Hematopoietic multipotent progenitor cell treated with erythropoietin and hydrocortisone succinate and interleukin-3 and kit ligand, for 6 days (in vitro differentiated cells): ENCODE measurements around the gene CARMIL1.

ENCODE experiments used
- DNase-seq: peaks from one replicate; pipeline ENCODE4 v3.0.0-alpha.2; 2015

Gene CARMIL1

GRCh38 chr6:25630508-25631278, 351.5 kb downstream of the CARMIL1 start:
- DNase-seq = no peak

- DNase-seq = no peak
Measured at GRCh38 chr6:25635886-25636317, 356.7 kb downstream of the CARMIL1 start.

- DNase-seq = peak; percentile 28
Measured at GRCh38 chr6:25637211-25637610, 358.0 kb downstream of the CARMIL1 start.

- DNase-seq = no peak
Measured at GRCh38 chr6:25637960-25638434, 358.8 kb downstream of the CARMIL1 start.

- DNase-seq = no peak
Measured at GRCh38 chr6:25639653-25640052, 360.5 kb downstream of the CARMIL1 start.

- DNase-seq = no peak
Measured at GRCh38 chr6:25640446-25640845, 361.3 kb downstream of the CARMIL1 start.

- no peak for DNase-seq
Measured at GRCh38 chr6:25640891-25641290, 361.7 kb downstream of the CARMIL1 start.

GRCh38 chr6:25641377-25641776, 362.2 kb downstream of the CARMIL1 start:
- no peak for DNase-seq

- DNase-seq = no peak
Measured at GRCh38 chr6:25641940-25642666, 362.9 kb downstream of the CARMIL1 start.

- no peak for DNase-seq
Measured at GRCh38 chr6:25642667-25643328, 363.6 kb downstream of the CARMIL1 start.

GRCh38 chr6:25645916-25646315, 366.7 kb downstream of the CARMIL1 start:
- DNase-seq = no peak

GRCh38 chr6:25649611-25650010, 370.4 kb downstream of the CARMIL1 start:
- DNase-seq = no peak

GRCh38 chr6:25652007-25652515, 372.9 kb downstream of the CARMIL1 start, which contains the start of gene SCGN:
TSS of gene SCGN (plus strand) at chr6:25652215. CDS start at chr6:25652404, 189 bp downstream.
- DNase-seq = peak; percentile 86

GRCh38 chr6:25655723-25656122, 376.5 kb downstream of the CARMIL1 start:
- no peak for DNase-seq

GRCh38 chr6:25659633-25660368, 380.6 kb downstream of the CARMIL1 start:
- DNase-seq = no peak

GRCh38 chr6:25660512-25660911, 381.3 kb downstream of the CARMIL1 start:
- DNase-seq = peak; percentile 1

GRCh38 chr6:25661129-25661779, 382.1 kb downstream of the CARMIL1 start:
- no peak for DNase-seq

- DNase-seq = no peak
Measured at GRCh38 chr6:25665455-25665854, 386.3 kb downstream of the CARMIL1 start.

- no peak for DNase-seq
Measured at GRCh38 chr6:25669413-25669812, 390.2 kb downstream of the CARMIL1 start.
